ENCODE measurements around the gene POLRMT.

DNA sequence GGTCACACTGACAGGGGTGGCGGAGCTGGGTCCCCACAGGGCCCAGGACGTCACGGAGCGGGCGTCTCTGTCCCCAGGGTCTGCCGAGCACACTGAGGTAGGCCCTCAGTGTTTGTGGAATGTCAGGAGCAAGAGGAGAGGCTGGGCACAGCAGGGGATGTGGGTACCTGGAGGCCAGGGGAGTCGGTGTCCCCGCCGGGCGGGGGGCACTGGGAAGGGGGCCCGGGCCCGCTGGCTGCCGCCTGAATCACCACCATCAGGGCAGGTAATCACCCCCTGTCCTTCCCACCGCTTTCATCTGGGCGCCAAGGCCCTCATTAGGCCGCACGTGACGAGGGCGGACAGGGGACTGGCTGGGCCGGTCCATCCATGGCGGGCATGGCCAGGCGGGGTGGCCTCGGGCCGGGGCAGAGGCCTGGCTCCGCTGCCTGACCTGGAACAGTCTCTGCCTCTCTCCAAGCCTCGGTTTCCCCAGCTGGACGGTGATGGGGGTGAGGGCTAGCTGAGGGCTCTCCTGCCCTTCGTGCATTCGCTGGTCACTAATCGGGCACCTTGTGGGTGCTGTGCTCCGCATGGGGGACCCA is 7.4 kb upstream of the POLRMT start:
- TF ChIP-seq, protein P1, sequence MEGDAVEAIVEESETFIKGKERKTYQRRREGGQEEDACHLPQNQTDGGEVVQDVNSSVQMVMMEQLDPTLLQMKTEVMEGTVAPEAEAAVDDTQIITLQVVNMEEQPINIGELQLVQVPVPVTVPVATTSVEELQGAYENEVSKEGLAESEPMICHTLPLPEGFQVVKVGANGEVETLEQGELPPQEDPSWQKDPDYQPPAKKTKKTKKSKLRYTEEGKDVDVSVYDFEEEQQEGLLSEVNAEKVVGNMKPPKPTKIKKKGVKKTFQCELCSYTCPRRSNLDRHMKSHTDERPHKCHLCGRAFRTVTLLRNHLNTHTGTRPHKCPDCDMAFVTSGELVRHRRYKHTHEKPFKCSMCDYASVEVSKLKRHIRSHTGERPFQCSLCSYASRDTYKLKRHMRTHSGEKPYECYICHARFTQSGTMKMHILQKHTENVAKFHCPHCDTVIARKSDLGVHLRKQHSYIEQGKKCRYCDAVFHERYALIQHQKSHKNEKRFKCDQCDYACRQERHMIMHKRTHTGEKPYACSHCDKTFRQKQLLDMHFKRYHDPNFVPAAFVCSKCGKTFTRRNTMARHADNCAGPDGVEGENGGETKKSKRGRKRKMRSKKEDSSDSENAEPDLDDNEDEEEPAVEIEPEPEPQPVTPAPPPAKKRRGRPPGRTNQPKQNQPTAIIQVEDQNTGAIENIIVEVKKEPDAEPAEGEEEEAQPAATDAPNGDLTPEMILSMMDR (conservative IDR thresholded peaks at IDR 0.05) = no peak
- TF ChIP-seq ZFX (IDR thresholded peaks at IDR 0.05) = no peak

Measured in C4-2B (cell line).